GM18868 (cell line): Measurements from ENCODE around the gene KCNQ5.

ENCODE experiments used
- ATAC-seq: cut with Tn5 transposase; IDR thresholded peaks from one replicate; pipeline ENCODE4 v1.9.1; 2021; ENCODE audit warnings: mild to moderate bottlenecking, moderate library complexity; ENCODE audit not compliant: unreplicated experiment

KCNQ5 gene

GRCh38 chr6:73085443-73085871 is 463.6 kb downstream of the KCNQ5 start:
- ATAC-seq, result peak; percentile 78

- no peak for ATAC-seq
Measured at GRCh38 chr6:73086726-73087125, 464.9 kb downstream of the KCNQ5 start.

GRCh38 chr6:73088138-73088813 is 466.4 kb downstream of the KCNQ5 start:
- ATAC-seq, result peak; percentile 72

GRCh38 chr6:73104921-73105320 is 483.1 kb downstream of the KCNQ5 start:
- no peak for ATAC-seq

GRCh38 chr6:73107016-73107415 is 485.2 kb downstream of the KCNQ5 start:
- no peak for ATAC-seq

- no peak for ATAC-seq
Measured at GRCh38 chr6:73108949-73109348, 487.1 kb downstream of the KCNQ5 start.

- no peak for ATAC-seq
Measured at GRCh38 chr6:73109659-73110058, 487.8 kb downstream of the KCNQ5 start.

- ATAC-seq, result no peak
Measured at GRCh38 chr6:73116330-73116729, 494.5 kb downstream of the KCNQ5 start.

- no peak for ATAC-seq
Measured at GRCh38 chr6:73121421-73121993, 499.6 kb downstream of the KCNQ5 start.

- ATAC-seq, result peak; percentile 94
Measured at GRCh38 chr6:73123632-73124329, 501.9 kb downstream of the KCNQ5 start.

GRCh38 chr6:73129653-73130443 is 508.0 kb downstream of the KCNQ5 start:
- ATAC-seq, result peak; percentile 96

- no peak for ATAC-seq
Measured at GRCh38 chr6:73131706-73132105, 509.8 kb downstream of the KCNQ5 start.

GRCh38 chr6:73134588-73134987 is 512.7 kb downstream of the KCNQ5 start:
- ATAC-seq, result no peak

- ATAC-seq, result no peak
Measured at GRCh38 chr6:73139681-73140383, 518.0 kb downstream of the KCNQ5 start.

- ATAC-seq, result no peak
Measured at GRCh38 chr6:73143551-73143950, 521.7 kb downstream of the KCNQ5 start.

GRCh38 chr6:73144516-73144915 is 522.7 kb downstream of the KCNQ5 start:
- no peak for ATAC-seq

GRCh38 chr6:73145690-73146089 is 523.8 kb downstream of the KCNQ5 start:
- peak; percentile 96 for ATAC-seq

- ATAC-seq, result no peak
Measured at GRCh38 chr6:73151732-73152131, 529.9 kb downstream of the KCNQ5 start.

GRCh38 chr6:73152556-73152955 is 530.7 kb downstream of the KCNQ5 start:
- ATAC-seq, result peak; percentile 71

- no peak for ATAC-seq
Measured at GRCh38 chr6:73152966-73153757, 531.3 kb downstream of the KCNQ5 start.
